Superior temporal gyrus (tissue), 1 donor: ENCODE measurements around the gene CERK.
"Not testable (repeated sequence)": the region's sequence is repeated elsewhere in the genome, so short reads cannot be mapped to it uniquely, and the experiment has no call there.

Source experiments
- DNase-seq: peaks from one replicate; pipeline ENCODE4 v3.0.0-alpha.2; 2016; ENCODE audit errors: extremely low spot score

Gene CERK

DNA sequence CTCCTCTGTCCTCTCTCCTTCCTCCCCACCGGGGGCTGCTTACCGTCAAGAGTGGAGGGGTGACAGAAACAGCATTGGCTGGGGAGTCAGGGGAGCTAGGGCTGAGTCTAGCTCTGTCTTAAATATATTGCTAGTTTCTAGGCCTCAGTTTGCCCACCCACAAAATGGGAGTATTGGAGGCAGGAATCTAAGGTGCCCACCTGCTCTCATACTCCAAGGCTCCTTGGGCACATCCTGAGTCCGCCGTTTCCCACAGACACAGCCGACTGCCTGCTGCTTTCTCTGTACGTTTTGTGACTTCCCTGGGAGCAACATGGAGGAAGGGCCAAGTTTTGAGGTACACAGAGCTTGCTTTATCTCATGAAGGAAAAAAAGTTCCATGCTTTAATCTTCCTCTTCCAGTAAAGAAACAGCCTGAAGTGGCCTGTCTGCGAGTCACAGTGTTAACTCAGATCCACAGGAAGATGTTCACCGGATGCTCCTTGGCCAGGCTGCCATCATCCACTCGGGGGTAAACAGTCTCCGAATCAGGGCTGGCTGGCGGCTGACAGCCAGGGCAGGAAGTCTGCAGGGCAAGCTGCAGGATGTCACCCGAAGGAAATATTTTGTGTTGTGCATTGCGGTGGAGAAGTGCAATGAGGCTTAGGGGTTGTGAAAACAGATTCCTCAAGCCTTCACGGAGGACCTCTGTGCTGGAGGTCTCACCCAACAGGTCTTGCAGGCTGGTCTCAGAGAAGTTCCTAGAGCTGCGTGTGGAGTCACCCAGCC, 11.0 kb upstream of the CERK start:
- no peak for DNase-seq

DNA sequence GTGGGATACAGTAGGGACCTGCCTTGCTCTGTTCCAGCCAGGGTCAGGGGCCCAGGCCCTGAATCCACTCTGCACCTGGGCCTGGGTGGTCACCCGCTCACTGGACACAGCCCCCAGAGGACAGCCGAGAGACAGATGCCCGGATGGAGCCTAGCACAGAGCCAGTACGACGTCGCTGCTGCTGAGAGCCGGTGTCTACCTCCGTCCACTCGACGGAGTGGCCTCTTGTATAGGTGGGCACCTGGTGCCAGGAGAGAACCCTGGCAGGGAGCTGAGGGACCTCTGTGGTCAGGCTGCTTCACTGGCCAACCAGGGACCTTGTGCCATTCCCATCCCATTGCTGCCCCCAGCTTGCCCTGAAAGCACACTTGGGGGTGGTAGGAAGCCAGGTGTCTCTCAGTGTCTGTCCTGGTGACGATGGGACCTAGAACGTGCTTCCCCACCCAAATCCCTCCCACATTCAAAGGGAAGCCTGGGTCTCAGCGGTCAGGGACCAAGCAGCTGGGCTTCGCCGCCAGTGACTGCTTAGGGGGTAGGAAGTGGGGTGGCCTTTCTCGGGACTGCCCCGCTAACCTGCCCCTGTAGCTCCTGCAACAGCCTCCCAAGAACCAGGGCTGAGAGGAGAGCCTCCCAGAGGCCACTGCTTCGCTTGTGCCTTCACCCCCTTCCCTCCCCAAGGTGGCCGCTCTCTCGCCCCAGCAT, 10.3 kb upstream of the CERK start:
- no peak for DNase-seq

DNA sequence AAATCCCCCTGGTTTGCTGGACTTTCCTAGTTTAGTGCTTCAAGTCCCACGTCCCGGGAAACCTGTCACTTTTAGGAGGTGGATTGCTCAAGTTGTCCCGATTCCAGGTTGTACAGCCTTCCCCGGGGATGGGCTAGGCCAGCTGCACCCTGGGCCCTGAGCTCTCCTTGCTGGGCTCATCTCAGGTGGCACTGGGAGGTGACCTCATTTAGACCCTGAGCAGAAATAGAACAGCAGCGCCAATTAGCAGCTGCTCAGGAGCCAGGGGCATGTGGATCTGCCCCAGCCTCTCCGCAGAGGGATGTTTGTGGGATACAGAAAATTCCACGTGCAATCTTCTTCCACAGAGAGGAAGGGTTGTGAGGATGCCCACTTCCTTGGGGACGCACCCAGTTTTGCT, 9.6 kb upstream of the CERK start:
- DNase-seq = no peak

DNA sequence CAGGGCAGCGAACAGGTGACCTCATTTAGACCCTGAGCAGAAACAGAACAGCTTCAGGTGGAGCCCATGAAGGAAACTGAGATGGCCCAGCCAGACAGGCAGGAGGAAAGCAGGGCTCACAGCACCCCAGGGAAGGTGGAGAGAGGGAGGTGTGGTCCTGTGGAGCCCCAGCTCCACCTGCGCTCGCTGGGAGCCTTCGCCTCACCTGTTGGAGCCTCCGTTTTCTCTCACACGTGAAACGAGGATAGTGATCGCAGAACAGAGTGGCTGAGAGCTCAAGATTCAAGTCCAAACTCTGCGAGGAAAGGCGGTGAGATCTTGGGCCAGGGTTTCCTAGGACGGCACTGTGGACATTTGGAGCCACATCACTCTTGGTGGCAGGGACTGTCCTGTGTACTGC, 8.6 kb upstream of the CERK start:
- DNase-seq = no peak

DNA sequence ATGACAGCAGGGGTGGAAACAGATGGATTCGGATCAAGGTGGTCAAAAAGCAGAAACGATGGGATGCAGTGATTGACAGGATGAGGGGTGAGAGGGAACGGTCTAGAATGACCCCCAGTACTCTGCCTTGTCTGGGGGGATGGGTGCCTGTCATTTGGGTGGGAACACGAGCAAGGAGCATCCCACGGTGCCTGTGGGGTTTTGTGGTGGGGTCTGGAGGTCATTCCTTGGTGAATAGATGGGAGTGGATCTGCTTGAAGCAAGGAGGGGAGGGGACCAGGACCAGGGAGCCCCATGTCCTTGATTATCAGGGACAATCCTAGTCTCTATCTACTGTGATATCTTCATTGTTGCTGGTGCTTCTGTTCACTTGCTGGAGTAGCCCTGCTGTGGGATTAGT, 8.1 kb upstream of the CERK start:
- no peak for DNase-seq

DNA sequence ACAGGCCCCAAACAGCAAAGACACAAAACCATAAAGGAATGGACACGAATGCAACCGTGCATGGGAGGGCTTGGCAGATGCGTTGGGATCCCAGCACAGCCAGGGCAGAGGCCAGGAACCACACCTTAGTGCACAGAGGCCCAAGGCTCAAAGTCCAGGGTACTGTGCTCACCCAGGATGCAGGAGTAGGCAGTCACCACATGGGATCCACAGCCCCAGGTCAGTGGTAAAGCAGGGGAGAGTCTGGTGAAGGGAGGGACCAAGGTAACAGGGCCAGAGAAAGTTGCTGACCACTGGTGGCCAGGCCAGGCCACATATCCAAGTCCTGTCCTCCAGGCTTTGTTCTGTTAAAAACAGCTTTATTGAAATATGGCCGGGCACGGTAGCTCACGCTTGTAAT, 6.5 kb upstream of the CERK start:
- DNase-seq = no peak

DNA sequence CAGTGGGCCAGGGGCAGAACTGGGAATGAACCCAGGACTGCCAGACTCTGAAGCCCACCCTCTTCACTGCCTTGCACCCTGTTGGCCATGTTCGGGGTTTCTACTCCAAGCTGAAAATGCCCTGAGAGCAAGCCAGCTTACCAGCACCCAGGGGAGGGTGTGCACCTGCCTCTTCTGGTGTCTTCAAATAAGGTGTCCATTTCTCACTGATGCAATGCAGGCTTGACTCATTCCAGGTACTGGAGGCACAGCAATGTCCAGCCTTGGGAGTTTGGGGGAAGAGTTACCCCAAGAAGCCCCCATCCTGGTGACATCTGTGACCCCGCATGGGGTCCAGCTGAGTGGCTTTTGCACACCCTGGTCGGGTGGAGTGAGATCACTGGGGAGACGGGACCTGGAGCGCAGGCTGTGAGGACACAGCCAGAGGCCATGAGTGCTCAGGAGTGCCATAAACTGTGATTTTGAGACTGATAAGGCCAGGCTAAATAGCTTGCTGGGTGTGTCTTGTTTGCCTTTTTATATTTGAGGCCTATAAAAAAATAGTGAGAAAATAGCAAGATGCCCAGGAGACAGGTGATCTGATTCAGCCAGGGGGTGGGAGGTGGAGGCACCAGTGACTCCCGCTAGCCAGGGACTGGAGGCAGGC, 4.6 kb upstream of the CERK start:
- no peak for DNase-seq

DNA sequence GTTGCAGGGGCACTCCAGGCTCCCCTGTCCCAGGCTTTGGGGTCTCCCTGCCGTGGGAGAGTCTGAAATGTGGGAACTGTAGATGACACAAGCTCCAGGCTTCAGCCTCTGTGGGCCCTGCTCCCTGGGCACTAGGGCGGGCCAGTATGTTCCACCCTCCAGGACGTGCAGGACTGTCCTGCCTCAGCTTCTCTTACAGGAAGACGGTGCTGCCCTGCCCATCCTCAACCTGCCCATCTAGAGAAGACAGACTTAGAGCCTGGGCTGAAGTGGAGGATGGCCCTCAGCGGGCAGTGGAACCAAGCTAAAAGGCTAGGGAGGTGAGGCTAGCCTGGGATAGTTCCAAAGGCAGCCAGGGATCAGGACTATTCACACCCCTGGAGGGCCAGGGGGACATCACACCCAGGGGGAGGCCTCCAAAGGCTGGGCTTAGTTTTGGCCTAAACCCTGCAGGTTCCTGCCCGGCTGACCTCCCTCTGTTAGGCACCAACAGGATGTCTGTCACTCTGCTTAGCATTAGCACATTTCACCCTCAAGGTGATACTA, 4.0 kb upstream of the CERK start:
- no peak for DNase-seq

DNA sequence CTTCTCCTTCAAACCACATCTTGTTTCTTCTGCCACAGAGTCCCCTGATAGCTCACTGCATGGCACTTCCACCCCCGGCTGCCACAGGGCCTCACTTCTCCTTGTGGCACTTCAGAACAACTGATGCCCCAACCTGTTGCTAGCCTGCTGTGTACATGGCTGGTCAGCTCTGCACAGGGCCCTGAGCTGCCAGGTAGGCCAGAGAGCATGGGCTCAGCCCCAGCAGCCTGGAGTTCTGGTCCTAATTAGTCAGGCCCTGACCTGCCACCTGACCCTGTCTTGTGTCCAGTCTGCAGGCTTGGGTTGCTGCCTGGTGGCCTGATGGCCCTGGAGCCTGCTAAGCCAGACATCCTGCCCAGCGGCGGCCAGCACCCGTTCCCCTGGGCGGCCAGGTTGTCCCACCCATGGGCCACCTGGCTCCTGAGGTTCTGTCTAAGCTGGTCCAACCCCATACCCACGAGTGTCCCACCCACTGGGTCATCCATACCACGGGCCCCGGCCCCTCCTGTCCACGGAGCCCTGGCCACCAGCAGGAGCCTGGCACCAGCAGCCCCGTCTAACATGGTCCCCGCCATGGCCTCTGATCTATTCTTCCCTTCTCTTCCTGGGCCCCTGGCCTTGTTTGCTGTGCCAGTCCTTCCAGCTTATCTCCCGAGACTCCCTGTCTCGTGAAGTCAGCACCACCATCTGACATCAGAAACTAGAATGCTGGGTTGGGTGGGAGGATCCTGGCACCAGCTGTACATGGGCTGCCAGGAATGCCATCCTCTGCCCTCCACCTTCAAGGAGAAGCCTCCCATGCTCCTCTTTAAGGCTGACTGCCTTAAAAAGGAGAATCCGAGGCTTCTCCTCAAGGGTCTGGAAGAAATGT, 3.1 kb upstream of the CERK start:
- DNase-seq = no peak

DNA sequence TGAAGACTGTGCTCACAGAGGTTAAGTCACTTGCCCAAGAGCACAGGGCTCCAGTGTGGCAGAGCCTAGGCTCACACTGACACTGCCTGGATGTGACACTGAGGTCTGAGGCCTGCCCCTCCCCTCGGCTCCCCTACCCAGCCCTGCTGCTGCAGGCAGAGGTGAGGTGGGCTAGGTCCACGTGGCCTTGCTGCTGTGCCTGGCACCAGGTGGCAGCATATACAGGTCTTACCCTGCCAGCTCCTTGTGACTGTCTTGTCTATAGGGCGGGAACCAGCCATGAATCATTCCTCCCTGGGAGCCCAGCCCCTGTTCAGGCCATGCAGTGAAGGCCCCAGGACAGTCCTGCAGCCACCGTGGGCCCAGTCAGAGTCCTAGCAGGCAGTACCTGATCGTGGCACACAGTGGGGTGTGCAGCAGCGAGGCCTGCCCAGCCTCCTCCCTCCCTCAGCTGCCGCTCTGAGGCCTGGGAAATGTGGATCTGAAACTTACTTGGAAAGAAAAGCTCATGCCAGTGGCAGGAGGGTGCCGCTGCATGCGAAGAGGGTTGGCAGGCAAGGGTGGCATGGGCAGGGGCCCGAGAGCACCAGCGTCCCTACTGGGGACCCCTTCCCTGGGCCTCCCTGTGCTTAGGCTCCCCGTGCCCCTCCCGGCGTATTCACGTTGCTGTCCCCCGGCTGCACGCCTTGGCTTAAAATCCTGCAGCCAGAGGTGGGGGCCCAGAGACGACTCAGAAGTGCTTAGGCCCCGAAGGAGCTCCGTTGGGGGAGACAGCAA, 1.2 kb upstream of the CERK start:
- DNase-seq = no peak

DNA sequence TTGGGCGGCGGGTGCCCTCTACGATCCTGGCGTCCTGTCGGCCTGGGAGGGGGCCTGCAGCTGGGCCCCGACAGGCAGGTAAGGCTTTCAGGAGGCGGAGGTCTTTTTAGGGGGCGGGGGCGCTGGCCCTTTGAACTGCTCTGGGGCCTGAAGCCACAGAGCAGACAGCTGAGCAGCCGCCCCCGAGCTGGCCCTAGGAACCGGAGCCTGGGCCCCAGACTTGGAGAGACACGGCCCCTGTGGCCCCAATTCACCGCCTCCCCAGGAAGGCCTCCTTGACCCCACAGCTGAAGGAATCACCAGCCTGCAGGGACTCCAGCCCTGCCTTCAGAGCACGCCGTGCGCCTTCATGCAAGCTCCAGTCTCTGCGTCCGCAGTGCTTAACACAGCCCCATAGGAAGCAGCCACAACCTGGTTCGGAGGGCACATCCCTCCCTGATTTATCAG, 618 bp upstream of the CERK start:
- DNase-seq = no peak

DNA sequence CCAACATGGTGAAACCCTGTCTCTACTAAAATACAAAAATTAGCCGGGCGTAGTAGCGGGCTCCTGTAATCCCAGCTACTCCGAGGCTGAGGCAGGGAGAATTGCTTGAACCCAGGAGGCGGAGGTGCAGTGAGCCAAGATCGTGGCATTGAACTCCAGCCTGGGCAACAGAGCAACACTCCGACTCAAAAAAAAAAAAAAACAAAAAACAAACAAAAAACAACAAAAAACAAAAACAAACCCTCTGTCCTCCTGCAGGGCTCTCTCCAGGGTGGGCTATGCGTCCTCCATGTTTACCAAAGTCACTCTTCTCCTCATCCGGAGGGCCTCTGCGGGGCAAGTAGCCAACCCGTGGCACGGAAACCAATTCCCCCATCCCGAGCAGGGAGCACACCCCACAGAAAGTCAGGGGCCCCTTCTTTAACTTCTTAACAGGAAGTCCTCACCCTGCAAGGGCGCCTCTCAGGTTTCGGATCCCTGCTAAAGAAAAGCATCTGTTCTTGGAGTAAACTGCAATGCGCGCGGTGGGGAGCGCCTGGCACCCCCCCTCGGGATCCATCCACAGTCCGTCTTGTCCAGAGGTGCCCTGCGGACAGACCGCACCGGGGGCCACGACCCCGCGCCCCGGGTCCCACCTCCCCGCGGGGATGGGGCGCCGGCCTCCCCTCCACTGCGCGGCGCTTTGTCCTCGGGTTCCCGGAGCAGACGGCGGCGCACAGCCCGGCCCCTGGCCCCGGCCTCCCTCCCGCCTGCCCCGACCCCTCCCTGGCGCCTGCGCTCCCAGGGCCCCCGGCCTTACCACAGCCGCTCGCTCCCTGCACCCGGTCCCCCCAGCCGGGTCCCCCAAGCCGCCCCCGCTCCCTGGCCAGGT, 712 bp downstream of the CERK start:
- DNase-seq = no peak

DNA sequence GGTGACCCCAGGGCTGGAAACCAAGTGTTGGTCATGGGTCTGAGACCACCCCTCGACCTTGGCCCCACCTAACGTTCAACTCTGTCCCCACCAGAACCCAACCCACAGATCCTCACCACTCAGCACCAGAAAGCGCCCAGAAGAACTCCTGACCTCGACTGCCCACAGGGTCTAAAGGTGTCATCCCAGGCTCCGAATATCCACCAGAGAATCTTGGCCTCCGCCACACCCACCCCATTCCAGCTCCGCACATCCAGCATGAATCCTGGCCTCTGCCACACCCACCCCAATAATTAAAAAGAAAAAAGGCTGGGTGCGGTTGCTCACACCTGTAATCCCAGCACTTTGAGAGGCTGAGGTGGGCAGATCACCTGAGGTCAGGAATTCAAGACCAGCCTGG, 1.3 kb downstream of the CERK start:
- no peak for DNase-seq

DNA sequence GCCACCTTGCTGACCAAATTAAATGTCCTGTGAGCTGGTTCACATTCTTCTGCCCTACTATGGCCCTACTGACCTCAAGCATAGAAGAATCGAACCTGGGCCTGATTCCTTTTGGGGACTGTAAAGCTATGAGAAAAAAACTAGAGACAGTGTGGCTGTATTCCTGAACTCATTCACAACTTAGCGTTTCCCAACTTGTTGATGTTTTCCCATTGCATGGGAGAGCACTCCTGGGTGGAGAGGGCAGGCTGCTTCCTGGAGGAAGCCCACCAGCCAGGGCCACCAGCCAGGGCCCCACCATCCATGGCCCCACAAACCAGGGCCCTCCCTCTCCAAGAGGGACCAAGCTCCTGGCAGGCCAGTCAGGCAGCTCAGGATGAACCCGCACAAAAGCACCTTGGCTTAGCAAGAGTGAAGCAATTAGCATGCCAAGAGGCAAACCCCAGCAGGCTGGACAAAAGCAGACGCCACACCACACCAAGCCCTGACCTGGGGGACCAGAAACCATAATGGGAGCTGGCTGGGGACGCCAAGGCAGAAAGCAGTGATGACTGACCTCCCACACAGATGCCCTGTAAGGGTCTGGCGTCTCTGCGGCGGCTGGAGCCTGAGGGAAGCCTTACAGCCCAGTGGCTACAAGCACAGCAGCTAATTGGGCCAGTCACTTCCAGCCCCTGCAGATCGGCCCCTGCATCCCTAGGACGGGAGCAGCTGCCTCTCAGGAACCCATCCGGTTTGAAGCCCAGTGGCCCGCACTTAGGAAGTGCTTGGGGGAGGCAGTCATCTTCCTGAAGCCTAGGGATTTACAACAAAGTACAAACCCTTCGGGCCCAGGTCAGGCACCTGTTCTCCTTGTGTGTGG, 2.1 kb downstream of the CERK start:
- DNase-seq = no peak

DNA sequence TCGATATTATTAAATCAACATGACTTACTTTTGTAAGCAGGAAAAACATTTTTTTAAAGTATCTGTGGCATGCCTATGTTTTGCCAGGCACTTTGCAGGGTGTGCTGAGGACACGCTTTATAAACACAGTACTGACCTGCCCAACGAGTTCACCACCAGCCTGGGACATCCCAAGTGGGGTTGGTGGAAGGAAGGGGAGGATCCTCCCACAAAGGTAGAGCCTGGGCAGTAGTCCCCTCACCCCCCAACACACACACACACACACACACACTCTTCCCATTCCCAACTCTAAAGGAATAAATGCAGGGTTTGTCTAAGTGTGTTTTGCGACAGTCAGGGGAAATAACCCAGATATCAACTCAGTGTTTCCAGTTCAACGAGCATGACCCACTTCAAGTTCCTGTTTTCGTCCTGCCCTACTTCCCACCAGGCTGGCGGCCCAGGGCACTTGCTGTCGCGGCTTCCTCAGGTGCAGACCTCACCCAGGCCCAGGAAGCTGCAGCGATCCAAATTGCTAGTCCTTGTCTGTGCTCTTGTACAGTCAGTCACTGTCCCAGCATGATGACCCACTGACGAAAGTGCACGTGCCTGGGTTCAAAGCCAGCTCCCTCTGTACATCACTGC, 3.1 kb downstream of the CERK start:
- DNase-seq = no peak

DNA sequence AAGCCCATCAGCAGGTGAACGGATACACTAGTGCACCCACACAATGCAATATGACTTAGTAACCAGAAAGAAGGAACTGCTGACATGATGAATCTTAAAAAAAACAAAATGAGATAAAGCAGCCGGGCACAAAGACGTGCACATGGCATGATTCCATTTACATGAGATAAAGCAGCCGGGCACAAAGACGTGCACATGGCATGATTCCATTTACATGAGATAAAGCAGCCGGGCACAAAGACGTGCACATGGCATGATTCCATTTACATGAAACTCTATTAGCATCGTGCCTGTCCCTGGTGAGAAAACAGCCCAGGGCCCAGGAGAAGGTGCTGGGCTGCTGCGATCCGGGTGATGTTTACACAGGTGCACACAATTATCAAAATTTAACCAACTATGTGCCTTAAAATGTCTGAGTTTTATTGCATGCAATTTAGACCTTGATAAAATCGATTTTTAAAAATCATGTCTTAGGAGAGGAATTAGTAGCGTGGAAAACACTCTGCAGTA, 3.8 kb downstream of the CERK start:
- not testable (repeated sequence) for DNase-seq

DNA sequence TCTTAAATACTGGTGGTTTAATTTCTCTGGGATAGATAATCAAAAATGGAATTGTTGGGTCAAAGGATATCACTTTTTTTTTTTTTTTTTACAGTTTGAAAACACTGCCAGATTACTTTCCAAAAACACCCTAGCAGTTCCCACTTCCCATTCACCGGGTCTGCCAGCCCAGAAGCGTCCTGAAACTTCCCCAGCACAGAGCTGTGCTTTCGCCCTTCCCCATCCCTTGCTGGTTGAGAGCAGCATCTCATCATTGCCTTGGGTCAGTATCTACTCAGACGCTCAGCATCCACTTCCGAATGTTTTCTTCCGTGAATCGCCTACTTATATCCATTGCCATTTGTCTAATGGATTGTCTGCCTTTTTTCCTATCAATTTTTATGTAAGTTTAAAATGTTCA, 5.5 kb downstream of the CERK start:
- DNase-seq = no peak

DNA sequence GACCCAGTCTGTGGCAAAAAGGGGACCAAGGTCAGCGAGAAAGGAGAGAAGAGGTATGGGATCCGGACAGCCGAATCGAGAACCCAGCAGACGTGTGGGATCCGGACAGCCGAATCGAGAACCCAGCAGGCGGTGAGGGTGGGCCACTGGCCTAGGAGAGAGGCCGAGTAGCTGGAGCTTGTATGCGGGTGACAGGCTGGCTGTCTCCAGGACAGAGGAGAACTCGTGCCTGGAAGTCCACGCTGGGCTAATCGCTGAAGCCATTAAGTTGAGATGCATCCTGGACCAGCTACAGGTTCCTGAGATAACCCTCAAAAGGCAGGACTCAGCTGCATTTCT, 6.0 kb downstream of the CERK start:
- DNase-seq = no peak
